MM.1S (cell line): ENCODE data around the gene NHSL2.

Source experiments
- EZH2 ChIP-seq: fragments of 300-600 bp; sonication (generic); optimal IDR thresholded peaks from 2 replicates; pipeline ENCODE3; 2017; ENCODE audit warnings: low read depth, mild to moderate bottlenecking, antibody characterized with exemption, low read length, mixed read lengths
- EZH2phosphoT487 ChIP-seq: fragments of 300-600 bp; sonication (generic); IDR thresholded peaks from 2 replicates; pipeline ENCODE4 v1.6.1; 2018; ENCODE audit warnings: antibody characterized with exemption, low read length
- TF ChIP-seq, protein P1 (sequence below): fragments of 300-600 bp; sonication (generic); IDR thresholded peaks from 2 replicates; pipeline ENCODE4 v1.5.1; 2016; ENCODE audit warnings: antibody characterized with exemption, low read length, mixed read lengths

DNA sequence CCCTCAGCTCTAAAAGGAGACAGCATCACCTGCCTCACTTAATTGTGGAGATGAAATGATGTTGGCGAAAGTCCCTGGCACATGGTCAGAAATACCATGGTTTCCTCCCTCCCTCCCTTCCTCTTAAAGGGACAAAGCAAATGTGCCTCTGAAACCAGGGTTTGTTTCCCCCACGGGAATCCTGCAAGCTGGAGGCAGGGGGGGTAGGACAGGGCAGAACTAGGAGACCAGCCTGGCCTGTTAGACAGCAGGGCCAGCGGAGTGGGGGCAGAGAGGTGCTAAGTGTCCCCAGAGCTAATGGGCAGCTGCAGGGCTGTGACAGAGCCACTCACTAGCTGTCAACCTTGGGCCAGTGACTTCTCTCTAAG lies 215.4 kb downstream of the NHSL2 start:
- TF ChIP-seq, protein P1, sequence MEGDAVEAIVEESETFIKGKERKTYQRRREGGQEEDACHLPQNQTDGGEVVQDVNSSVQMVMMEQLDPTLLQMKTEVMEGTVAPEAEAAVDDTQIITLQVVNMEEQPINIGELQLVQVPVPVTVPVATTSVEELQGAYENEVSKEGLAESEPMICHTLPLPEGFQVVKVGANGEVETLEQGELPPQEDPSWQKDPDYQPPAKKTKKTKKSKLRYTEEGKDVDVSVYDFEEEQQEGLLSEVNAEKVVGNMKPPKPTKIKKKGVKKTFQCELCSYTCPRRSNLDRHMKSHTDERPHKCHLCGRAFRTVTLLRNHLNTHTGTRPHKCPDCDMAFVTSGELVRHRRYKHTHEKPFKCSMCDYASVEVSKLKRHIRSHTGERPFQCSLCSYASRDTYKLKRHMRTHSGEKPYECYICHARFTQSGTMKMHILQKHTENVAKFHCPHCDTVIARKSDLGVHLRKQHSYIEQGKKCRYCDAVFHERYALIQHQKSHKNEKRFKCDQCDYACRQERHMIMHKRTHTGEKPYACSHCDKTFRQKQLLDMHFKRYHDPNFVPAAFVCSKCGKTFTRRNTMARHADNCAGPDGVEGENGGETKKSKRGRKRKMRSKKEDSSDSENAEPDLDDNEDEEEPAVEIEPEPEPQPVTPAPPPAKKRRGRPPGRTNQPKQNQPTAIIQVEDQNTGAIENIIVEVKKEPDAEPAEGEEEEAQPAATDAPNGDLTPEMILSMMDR = no peak
- TF ChIP-seq EZH2 (no peak), EZH2phosphoT487 (no peak)
